ENCODE data around the gene CAPN12. TPM values are rescaled to one million over a fixed set of nuclear protein-coding genes. Genes with fewer than 3 reads are reported as not detected.

CAPN12 gene
- total and polyA plus RNA-seq, 10 of the 15 experiments (the other 5 are each of a cell fraction or from before 2014, with no cell fraction given), result 0.64 to 4.6 (median 2.0) TPM

- TF ChIP-seq BCLAF1 (IDR thresholded peaks at IDR 0.05) (no peak), REST (IDR thresholded peaks at IDR 0.05; ENCODE audit: low read depth, low read length) (no peak), MYB (IDR thresholded peaks at IDR 0.05; ENCODE audit: borderline replicate concordance, low read depth, low read length) (no peak), GABPA (IDR thresholded peaks at IDR 0.05; ENCODE audit: low read depth) (no peak), KDM1A (IDR thresholded peaks at IDR 0.05; ENCODE audit: borderline replicate concordance) (no peak), ZBTB40 (IDR thresholded peaks at IDR 0.05; ENCODE audit: borderline replicate concordance) (no peak), POLR2A (IDR thresholded peaks at IDR 0.05; ENCODE audit: low read depth, low read length) (no peak), NRF1 (conservative IDR thresholded peaks at IDR 0.05; ENCODE audit: low read depth, low read length) (no peak), SRF (IDR thresholded peaks at IDR 0.05; ENCODE audit: low read depth in 2 of 2, low read length in 2 of 2) (no peak), SUZ12 (IDR thresholded peaks at IDR 0.05; ENCODE audit: unreplicated experiment) (no peak)
Measured at GRCh38 chr19:38737921-38738737, 6.1 kb downstream of the CAPN12 start (continued).

All from GM12878 (cell line).